Stimulated activated CD8-positive, alpha-beta memory T cell treated with anti-CD3 and anti-CD28 coated beads, Interleukin-7, amount 100 ng/mL, for 1 hour (primary cell): ENCODE data around the gene DZANK1.
"Not testable (repeated sequence)": the region's sequence is repeated elsewhere in the genome, so short reads cannot be mapped to it uniquely, and the experiment has no call there.

ENCODE experiments used
- DNase-seq, 2 donors: peaks; one replicate each; pipeline ENCODE4 v3.0.0-alpha.2; 2020; ENCODE audit warnings: low read depth in 2 of 2

DZANK1 gene

DNA sequence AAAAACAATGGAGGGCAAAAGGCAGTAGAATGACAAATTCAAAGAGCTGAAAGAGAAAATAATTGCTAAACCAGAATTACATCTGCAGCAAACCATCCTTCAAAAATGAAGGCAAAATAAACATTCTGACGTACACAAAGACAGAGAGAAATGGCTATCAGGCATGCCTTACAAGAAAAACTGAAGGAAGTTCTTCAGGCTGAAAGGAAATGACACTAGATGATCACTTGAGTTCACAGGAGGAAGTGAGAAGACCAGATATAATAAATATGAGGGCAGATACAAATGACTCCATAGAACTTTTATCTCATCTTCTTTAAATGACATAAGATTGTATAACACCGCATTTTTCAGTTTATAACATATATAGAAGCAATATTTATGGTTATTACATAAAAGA lies 30.0 kb downstream of the DZANK1 start:
- no peak for DNase-seq

GRCh38 chr20:18431206-18431605 lies 35.6 kb downstream of the DZANK1 start:
- no peak for DNase-seq

- no peak for DNase-seq
These were observed 36.5 kb downstream of the DZANK1 start for GRCh38 chr20:18430172-18430826.

DNA sequence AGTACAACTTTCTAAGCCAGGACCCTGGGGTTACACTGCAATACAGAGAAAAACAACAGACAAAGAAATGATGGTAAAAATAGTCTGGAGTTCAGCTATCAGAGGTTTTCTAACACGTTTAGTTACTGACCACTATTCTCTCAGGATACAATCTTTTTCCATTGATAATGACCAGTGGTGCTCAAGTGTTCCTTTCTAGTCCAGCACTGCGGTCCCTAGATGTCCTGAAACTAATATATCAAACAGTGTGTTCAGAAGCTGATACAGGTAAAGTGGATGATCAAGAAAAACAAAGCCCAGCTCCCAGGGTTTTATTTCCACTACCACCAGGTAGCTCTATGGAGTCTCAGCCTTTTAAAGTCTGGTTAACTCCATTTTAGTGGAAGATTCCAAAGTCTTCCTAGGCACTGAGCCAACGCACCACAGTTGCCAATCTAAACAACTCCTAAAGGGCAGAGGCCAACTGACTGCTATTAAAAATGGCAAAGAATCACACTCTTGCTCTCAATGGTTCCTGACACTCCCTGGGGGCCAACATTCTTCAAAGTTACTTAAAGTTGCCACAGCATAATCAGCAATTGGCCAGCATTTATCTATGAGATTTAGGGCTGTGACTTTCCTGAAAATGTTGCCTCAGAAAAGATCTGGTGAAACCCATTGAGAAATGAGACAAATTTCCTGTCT lies 38.2 kb downstream of the DZANK1 start:
- DNase-seq: no peak

DNA sequence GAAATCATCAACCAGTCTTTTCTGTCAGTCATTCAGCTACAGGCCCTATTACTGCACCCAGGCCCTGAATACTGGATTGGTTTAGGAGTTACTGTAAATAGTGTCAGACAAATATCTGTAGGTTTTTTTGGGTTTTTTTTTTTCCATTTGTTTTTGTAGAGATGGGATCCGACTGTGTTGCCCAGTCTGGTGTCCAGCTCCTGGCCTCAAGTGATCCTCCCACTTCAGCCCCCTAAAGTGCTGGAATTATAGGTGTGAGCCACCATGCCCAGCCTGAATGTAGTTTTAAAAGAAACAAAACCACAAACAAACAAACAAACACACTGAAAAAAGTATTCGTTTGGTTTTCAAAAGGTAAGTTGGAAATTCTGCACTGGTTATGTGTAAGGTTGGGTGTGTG lies 39.6 kb downstream of the DZANK1 start:
- no peak for DNase-seq

DNA sequence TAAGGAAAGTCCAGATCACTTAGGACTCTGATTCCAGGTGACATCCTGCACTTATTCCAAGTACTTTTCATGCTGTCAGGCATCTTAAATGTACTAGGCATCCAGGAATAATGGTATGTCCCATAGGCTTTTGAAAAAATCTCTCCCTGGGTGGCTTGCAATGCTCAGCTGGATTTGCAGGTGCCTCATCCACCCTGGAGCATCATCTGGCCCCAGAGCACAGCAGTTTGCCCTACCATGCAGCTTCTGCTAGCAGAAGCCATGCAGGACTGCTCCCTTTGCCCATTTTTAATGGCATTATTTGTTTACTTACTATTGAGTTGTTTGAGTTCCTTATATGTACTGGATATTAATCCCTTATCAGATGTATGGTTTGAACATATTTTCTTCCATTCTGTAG lies 45.2 kb downstream of the DZANK1 start:
- no peak for DNase-seq

DNA sequence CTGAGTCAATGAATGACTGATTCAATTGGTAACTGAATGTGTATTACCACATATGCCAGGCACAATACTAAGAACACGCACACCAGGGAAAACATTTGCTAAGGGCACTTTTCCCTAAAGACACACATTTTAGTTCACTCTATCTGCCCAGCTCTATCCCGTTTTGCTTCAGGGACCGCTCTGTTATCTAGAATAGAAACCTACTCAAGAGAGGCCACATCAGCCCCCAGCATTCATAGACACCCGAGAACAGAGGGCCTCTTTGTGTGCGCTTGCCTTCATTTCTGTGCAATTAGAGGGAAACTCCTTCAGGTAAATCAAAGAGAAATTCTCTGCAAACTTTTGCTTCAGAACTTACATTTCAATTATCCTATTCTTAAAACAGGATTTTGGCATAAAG lies 50.3 kb downstream of the DZANK1 start:
- no peak for DNase-seq

GRCh38 chr20:18414140-18414539 lies 52.7 kb downstream of the DZANK1 start:
- no peak for DNase-seq

GRCh38 chr20:18412221-18412901 lies 54.5 kb downstream of the DZANK1 start:
- no peak for DNase-seq

DNA sequence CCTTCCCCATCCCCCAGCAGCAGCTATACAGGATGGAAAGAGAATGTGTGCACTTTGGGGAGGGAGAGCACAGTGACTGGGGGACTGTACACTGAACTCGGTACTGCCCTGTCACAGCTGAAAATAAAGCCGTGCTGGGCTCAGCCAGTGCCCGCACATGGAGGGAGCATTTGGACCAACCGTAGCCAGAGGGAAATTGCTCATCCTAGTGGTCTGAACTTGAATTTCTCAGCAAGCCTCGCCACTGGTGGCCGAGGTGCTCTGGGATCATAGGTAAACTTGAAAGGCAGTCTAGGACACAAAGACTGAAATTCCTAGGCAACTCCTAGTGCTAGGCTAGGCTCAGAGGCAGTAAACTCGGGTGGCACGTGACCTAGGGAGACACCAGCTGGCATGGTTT lies 61.0 kb downstream of the DZANK1 start:
- DNase-seq: no peak

DNA sequence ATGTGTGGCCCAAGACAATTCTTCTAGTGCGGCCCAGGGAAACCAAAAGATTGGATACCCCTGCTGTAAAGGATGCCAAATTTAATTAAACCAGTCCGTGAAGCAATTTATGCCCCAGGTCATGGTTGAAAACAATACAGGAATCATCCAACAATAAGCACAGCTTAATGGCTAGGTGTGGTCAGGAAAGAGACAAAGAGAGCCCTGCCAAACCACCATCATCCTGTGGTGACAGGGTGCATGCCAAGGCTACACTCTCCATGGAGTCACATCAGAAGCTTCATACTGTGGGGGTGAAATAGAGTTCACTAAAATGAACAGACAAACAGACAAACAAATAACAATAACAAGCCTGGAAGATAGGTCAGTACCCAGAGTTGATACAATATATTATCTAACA lies 62.7 kb downstream of the DZANK1 start:
- no peak for DNase-seq

DNA sequence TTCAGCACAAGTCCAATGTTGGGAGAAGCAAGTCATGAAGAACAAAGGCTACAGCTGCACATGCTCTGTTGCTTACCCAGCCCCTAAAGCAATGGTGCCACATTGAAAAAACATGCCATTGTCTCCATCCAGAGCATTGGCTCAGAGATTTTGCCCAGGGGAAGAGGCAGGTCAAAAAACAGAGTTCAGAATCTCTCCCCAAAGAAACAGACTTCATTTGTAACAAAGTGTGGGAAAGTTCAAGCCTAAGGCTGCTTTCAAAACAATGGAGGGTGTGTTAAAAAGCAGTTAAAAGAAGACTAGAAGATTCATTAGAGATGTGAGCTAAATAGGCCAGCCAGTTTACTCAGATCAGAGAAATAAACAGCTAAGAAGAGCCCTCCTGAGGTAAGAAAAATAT lies 63.6 kb downstream of the DZANK1 start:
- no peak for DNase-seq

GRCh38 chr20:18401305-18401704 lies 65.5 kb downstream of the DZANK1 start:
- no peak for DNase-seq

DNA sequence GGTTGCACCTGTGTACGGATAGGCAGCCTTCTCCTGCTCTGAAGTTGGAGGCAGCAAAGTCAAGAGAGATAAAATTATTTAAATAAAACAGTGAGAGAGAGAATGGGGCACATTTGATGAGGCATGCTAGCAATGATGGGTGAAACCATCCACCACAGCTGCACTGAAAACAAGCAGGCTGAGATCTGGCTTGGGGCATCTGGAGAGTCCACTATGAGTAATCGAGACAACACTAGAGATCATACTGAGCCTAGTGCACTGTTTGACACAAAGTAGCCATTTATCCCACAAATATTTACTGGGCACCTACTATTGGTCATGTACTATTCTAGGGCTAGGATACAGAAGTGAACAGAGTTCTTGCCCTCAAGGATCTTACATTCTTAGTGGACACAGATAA lies 66.4 kb downstream of the DZANK1 start:
- DNase-seq: no peak

DNA sequence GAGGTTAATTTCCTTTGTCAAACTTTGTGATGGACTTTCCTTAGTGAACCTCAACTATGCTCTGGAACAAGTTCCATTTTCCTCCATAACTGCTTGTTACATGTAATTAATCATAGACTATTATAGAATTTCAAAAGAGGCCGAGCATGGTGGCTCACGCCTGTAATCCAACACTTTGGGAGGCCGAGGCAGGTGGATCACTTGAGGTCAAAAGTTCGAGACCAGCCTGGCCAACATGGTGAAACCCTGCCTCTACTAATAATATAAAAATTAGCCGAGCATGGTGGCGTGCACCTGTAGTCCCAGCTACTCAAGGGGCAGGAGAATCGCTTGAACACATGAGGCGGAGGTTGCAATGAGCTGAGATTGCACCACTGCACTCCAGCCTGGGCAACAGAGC lies 68.1 kb downstream of the DZANK1 start:
- DNase-seq: not testable (repeated sequence)

GRCh38 chr20:18397030-18397429 lies 69.8 kb downstream of the DZANK1 start:
- DNase-seq: no peak

GRCh38 chr20:18395544-18395943 lies 71.3 kb downstream of the DZANK1 start:
- no peak for DNase-seq

DNA sequence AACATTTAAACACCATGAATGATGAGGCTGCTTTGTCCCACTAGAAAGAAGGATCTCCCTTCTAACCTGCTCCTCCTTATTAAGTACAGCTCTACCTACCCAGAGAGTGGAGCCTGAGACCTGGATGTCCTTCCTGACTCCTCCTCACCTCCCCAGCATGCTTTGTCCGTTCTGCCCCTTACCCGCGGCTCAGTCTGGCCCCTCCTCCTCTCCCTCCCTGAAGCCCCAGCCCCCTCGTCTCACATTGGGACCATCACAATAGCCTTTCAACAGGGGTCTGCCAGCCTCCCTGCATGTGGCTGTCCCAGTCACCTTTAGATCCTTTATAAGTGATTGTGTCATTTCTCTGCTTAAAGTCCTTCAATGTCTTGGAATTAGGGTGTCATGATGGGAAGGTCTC lies 72.5 kb downstream of the DZANK1 start:
- no peak for DNase-seq

GRCh38 chr20:18391686-18392085 lies 75.1 kb downstream of the DZANK1 start:
- DNase-seq: no peak

DNA sequence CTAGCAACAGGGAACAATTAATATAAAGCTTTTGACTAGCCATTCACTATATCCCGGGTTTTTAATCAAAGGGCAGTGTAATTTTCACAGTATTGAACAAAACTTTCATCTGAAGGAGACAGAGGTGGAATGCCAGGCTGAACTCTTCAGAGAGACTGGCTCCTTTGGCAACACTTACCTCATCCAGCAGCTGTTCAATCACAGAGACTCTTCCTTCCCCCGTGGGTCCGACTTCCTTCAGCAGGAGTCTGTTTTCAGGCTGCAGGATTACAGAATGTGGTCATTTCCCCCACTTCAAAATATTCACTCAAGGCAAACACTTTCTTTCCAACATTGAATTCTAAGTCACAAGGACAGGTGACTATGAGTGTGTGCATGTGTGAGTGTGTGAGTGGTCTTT lies 76.6 kb downstream of the DZANK1 start:
- DNase-seq: no peak

DNA sequence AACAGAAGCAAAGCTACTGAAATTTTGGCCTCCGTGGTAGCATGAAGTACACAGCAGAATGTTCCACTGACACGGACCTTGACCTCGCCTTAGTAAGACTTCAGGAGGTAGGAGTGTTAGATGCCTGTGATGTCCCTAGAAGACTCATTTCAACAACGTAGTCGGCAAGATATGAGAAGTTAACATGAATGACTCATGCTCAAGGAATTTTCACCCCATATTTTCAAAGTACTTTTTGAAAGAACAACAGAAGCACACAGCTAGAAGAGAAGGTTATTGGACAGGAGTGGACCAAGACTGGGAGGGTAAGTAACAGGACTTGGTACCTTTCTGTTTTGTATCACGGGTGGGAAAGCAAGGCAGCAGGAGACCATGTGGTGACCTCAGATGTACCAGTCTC lies 78.0 kb downstream of the DZANK1 start:
- no peak for DNase-seq

DNA sequence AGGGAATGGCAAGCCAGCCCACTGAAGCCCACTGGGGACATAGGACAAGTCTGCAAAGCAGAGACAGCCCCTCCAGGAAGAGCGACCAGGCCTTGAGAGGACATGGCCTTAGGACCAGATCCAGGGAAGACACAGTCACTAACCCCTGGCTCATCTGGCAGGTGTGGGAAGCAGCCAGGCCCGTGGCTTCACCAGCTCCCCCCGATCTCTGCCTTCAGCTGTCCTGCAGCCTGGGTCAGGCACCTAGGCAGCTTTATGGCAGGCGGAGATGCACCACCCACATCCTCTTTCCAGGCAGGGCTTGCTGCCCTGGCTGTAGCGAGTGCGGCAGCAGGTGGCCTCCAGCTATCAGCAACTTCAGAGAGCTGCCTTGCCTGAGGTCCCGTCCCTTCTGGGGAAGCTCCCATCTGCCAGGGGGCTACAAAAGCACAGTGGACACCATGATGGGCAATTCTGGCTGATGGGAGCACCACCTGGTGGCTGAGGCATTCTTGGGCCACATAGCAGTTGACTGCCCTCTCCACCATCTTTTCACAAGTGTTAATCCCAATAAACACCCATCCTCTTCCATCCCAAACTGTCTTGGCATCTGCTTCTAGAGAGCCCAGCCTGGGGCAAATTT lies 85.8 kb downstream of the DZANK1 start:
- no peak for DNase-seq
